GM12878 (cell line): ENCODE data around the gene FTO. TPM values are rescaled to one million over a fixed set of nuclear protein-coding genes. Genes with fewer than 3 reads are reported as not detected.

Experiments
- ATAC-seq: fragments of 200-7000 bp; cut with Tn5 transposase; 3 replicates; pipeline ENCODE4 v1.9.1; 2020; ENCODE audit warnings: mild to moderate bottlenecking, moderate library complexity
- BruUV-seq: library from RNA; stranded (reverse); fragments of 400-500 nt; replicated peaks from 2 replicates; lab custom pipeline; 2021; lab: Mats Ljungman, UMichigan
- CTCF ChIA-PET: fragments of 300-600 bp; sonication (Branson Sonifier 250); formaldehyde crosslinking; extraction: SDS; loops from one replicate; lab custom pipeline; 2021; ENCODE audit warnings: inconsistent platforms; lab: Yijun Ruan, JAX
- POLR2A ChIA-PET: fragments of 350-600 bp; formaldehyde crosslinking; extraction: SDS; loops from one replicate; lab custom pipeline; 2021; ENCODE audit warnings: inconsistent platforms; lab: Charles Lee
- RAD21 ChIA-PET: fragments of 300-600 bp; sonication (Branson Sonifier 250); formaldehyde crosslinking; loops from one replicate; lab custom pipeline; 2023; ENCODE audit warnings: antibody characterized with exemption; ENCODE audit not compliant: unreplicated experiment; lab: Charles Lee
- SMC1A ChIA-PET: fragments of 300-600 bp; sonication (Branson Sonifier 250); formaldehyde crosslinking; loops from one replicate; lab custom pipeline; 2023; ENCODE audit not compliant: unreplicated experiment, uncharacterized antibody; lab: Charles Lee
- DNase-seq: peaks from one replicate; pipeline ENCODE4 v3.0.0-alpha.2; 2011; ENCODE audit warnings: low read depth, low spot score
- FAIRE-seq: peaks from 3 replicates; lab custom pipeline; 2011; peaks lifted over from hg19 to GRCh38; lab: Jason Lieb, UNC
- H2AFZ ChIP-seq: 2 replicates; pipeline ENCODE4 v1.6.0; 2011; ENCODE audit warnings: low read depth, low read length, control low read depth; ENCODE audit not compliant: control insufficient read depth
- H3K27ac ChIP-seq: 2 replicates; pipeline ENCODE4 v1.5.1; 2011; ENCODE audit warnings: control low read depth; ENCODE audit not compliant: control insufficient read depth, insufficient read depth
- H3K27me3 ChIP-seq, 2 experiments: replicated peaks in 1 of 2; 2 replicates each; pipeline versions ENCODE4 v1.6.0 to v1.6.1; 2011; ENCODE audit warnings: low read length in 1 of 2; ENCODE audit not compliant: control insufficient read depth in 2 of 2, insufficient read depth in 2 of 2
- H3K36me3 ChIP-seq, 2 experiments: 2 replicates each; pipeline ENCODE4 v1.5.1; 2011; ENCODE audit warnings: low read length in 1 of 2; ENCODE audit not compliant: control insufficient read depth in 2 of 2, insufficient read depth in 2 of 2
- H3K4me1 ChIP-seq: 2 replicates; pipeline ENCODE4 v1.6.1; 2011; ENCODE audit warnings: mild to moderate bottlenecking, low read length, moderate library complexity, mixed read lengths; ENCODE audit not compliant: control insufficient read depth, insufficient read depth
- H3K4me2 ChIP-seq: 2 replicates; pipeline ENCODE4 v1.6.0; 2011; ENCODE audit warnings: control low read depth; ENCODE audit not compliant: control insufficient read depth, insufficient read depth
- H3K4me3 ChIP-seq: fragments of 200-600 bp; sonication (generic); 2 replicates; pipeline ENCODE4 v1.5.1; 2016
- H3K79me2 ChIP-seq: 2 replicates; pipeline ENCODE4 v1.6.0; 2011; ENCODE audit warnings: low read length; ENCODE audit not compliant: control insufficient read depth, insufficient read depth
- H3K9ac ChIP-seq: 2 replicates; pipeline ENCODE4 v1.8.0; 2011; ENCODE audit warnings: low read length, control low read depth, mixed read lengths; ENCODE audit not compliant: control insufficient read depth, insufficient read depth
- H3K9me3 ChIP-seq: replicated peaks from 3 replicates; pipeline ENCODE4 v1.5.1; 2011; ENCODE audit warnings: mild to moderate bottlenecking, low read length; ENCODE audit not compliant: control insufficient read depth, insufficient read depth
- H4K20me1 ChIP-seq: 2 replicates; pipeline ENCODE4 v1.6.0; 2011; ENCODE audit not compliant: control insufficient read depth, insufficient read depth
- CHD1 ChIP-seq: IDR thresholded peaks from 2 replicates; pipeline ENCODE4 v1.6.1; 2012; ENCODE audit warnings: low read depth, low read length, improper control_type of control experiment
- CREB1 ChIP-seq: IDR thresholded peaks from 2 replicates; pipeline ENCODE4 v1.6.1; 2012; ENCODE audit warnings: low read depth, mild to moderate bottlenecking, inconsistent platforms
- CTCF ChIP-seq, 3 experiments: IDR thresholded peaks in 2 of 3; conservative IDR thresholded peaks in 1 of 3; 2 replicates each; pipeline ENCODE4 v1.5.1; 2011; ENCODE audit warnings: low read depth in 3 of 3, low read length in 3 of 3, mild to moderate bottlenecking in 3 of 3, control low read depth in 2 of 3, moderate library complexity in 2 of 3, inconsistent platforms in 1 of 3, mixed read lengths in 1 of 3; ENCODE audit not compliant: control insufficient read depth in 2 of 3, insufficient read depth in 1 of 3; ENCODE audit errors: extremely low read depth in 1 of 3
- EGR1 ChIP-seq, 2 experiments: IDR thresholded peaks; 1 replicate in 1 of 2; 2 replicates in 1 of 2; pipeline ENCODE4 v1.6.1; 2011 to 2012; ENCODE audit warnings: low read depth in 2 of 2, low read length in 2 of 2, borderline replicate concordance in 1 of 2, mild to moderate bottlenecking in 1 of 2, moderate library complexity in 1 of 2
- ESRRA ChIP-seq: IDR thresholded peaks from 2 replicates; pipeline ENCODE4 v1.6.1; 2012; ENCODE audit warnings: mild to moderate bottlenecking, low read length, improper control_type of control experiment
- IKZF1 ChIP-seq: fragments of 450-650 bp; conservative IDR thresholded peaks from 2 replicates; pipeline ENCODE4 v1.6.1; 2017; ENCODE audit warnings: antibody characterized with exemption, mild to moderate bottlenecking
- KAT2A ChIP-seq: conservative IDR thresholded peaks from 2 replicates; pipeline ENCODE4 v1.6.1; 2011; ENCODE audit warnings: low read depth, low read length; ENCODE audit not compliant: control insufficient read depth
- MAX ChIP-seq: IDR thresholded peaks from 2 replicates; pipeline ENCODE4 v1.6.1; 2012; ENCODE audit warnings: low read depth, low read length, improper control_type of control experiment
- MYB ChIP-seq: fragments of 150-350 bp; IDR thresholded peaks from 2 replicates; pipeline ENCODE4 v1.6.1; 2014; ENCODE audit warnings: mild to moderate bottlenecking, low read depth, low read length, borderline replicate concordance
- NR2C1 ChIP-seq: fragments of 450-650 bp; IDR thresholded peaks from 2 replicates; pipeline ENCODE4 v1.6.1; 2017; ENCODE audit warnings: antibody characterized with exemption, mild to moderate bottlenecking, moderate library complexity
- SMARCA5 ChIP-seq: fragments of 450-650 bp; IDR thresholded peaks from 2 replicates; pipeline ENCODE4 v1.6.1; 2017; ENCODE audit warnings: mild to moderate bottlenecking
- TBL1XR1 ChIP-seq: IDR thresholded peaks from 2 replicates; pipeline ENCODE4 v1.6.1; 2012; ENCODE audit warnings: low read depth, low read length, improper control_type of control experiment
- WRNIP1 ChIP-seq: IDR thresholded peaks from 2 replicates; pipeline ENCODE4 v1.6.1; 2011; ENCODE audit warnings: low read depth, low read length, improper control_type of control experiment, borderline replicate concordance
- ZNF217 ChIP-seq: fragments of 450-650 bp; IDR thresholded peaks from 2 replicates; pipeline ENCODE4 v1.6.1; 2017; ENCODE audit warnings: antibody characterized with exemption, mild to moderate bottlenecking
- WGBS: methylation state at CpG from one replicate; pipeline ENCODE4 v1.1.6; 2016; ENCODE audit warnings: low lambda C conversion rate; ENCODE audit not compliant: insufficient replicate concordance, insufficient coverage; ENCODE audit errors: missing lambda C conversion rate; 5-methylcytosine and 5-hydroxymethylcytosine counted together
- in situ Hi-C: fragments of 300-500 bp; cut with MboI; formaldehyde crosslinking; loops from 9 replicates; pipeline ENCODE4 v1.14.3; 2018; ENCODE audit warnings: mixed read lengths
- intact Hi-C: fragments of 100-400 bp; cut with micrococcal nuclease; formaldehyde crosslinking; loops from one replicate; pipeline ENCODE4 v1.14.2; 2022; ENCODE audit not compliant: unreplicated experiment
- polyA plus RNA-seq, 11 experiments: library from polyadenylated mRNA; depleted of rRNA in 4 of 11; unstranded in 6 of 11; stranded (reverse) in 5 of 11; fragments of >200 nt; fragmentation: Nextera tagmentation in 4 of 11; fragmentation: Illumina TruSeq in 1 of 11; extraction: Ambion mirVana in 4 of 11; extraction: Trizol in 1 of 11; gene quantifications; 1 replicate in 1 of 11; 2 replicates in 10 of 11; pipeline versions ENCODE4 v1.2.1 to v1.2.3, GENCODE V29; 2011 to 2016; ENCODE audit warnings: inconsistent platforms in 2 of 11, missing spikeins in 2 of 11, low read depth in 1 of 11
- total RNA-seq, 4 experiments: library from RNA; depleted of rRNA in 3 of 4; stranded (reverse); fragments of >200 nt in 3 of 4; fragmentation: Illumina TruSeq in 1 of 4; extraction: Trizol in 1 of 4; gene quantifications; 2 replicates each; pipeline versions ENCODE4 v1.2.1 to v1.2.3, GENCODE V29; 2013 to 2021

The FTO gene
- total and polyA plus RNA-seq, 10 of the 15 experiments (the other 5 are each of a cell fraction or from before 2014, with no cell fraction given) = 20.1 to 55.0 (median 47.0) TPM

- no peak for TF ChIP-seq TBL1XR1
These were observed 440.6 kb downstream of the FTO start (continued) for GRCh38 chr16:54144572-54144947.

- no peak for DNase-seq
- CTCF ChIA-PET = no interaction called here
- Histone ChIP-seq H3K36me3 (no peaks in the 10 kb centered on the region), H4K20me1 (no peaks in the 10 kb centered on the region), H3K27me3 (peaks cover 0 to 2% of the 10 kb centered on the region in 2 experiments; a peak in 2 of 4 replicates), H3K9ac (no peak overlapping the region), H3K4me1 (no peaks in the 10 kb centered on the region), H3K4me3 (no peak overlapping the region), H3K79me2 (no peaks in the 10 kb centered on the region), H3K9me3 (no peaks in the 10 kb centered on the region), H2AFZ (no peak overlapping the region), H3K27ac (no peak overlapping the region), H3K4me2 (no peak overlapping the region)
- intact Hi-C loops = no loop called here
- in situ Hi-C loops = no loop called here
- WGBS = 36% methylated on average over 4 of the region's 4 CpGs
- BruUV-seq = no TSS peak
- TF ChIP-seq KAT2A = no peak
- no peak for ATAC-seq
- RAD21 ChIA-PET = no interaction called here
- SMC1A ChIA-PET = no interaction called here
- POLR2A ChIA-PET = no interaction called here
- no peak for FAIRE-seq
These were observed 441.9 kb downstream of the FTO start for GRCh38 chr16:54145881-54146280.

GRCh38 chr16:54148974-54149373 is 445.0 kb downstream of the FTO start:
- no peak for FAIRE-seq
- no peak for TF ChIP-seq WRNIP1
- no peak for TF ChIP-seq EGR1 (IDR thresholded peaks at IDR 0.05; ENCODE audit: borderline replicate concordance in 1 of 2, low read depth in 2 of 2, low read length in 2 of 2)
- no peak for TF ChIP-seq CREB1
- no peak for TF ChIP-seq ESRRA
- no peak for TF ChIP-seq NR2C1
- no peak for TF ChIP-seq CHD1
- no peak for TF ChIP-seq MAX
- TF ChIP-seq SMARCA5 = no peak
- no peak for TF ChIP-seq CTCF (IDR thresholded peaks at IDR 0.05 in 2 of 3, conservative IDR thresholded peaks at IDR 0.05 in 1 of 3; ENCODE audit: control insufficient read depth in 2 of 3, extremely low read depth in 1 of 3, insufficient read depth in 1 of 3, low read depth in 3 of 3, low read length in 3 of 3)
- no peak for TF ChIP-seq MYB
- no peak for TF ChIP-seq IKZF1
- no peak for TF ChIP-seq ZNF217

More at GRCh38 chr16:54148974-54149373, 445.0 kb downstream of the FTO start:
- in situ Hi-C loops (no loop called here), intact Hi-C loops (no loop called here)
- RAD21 ChIA-PET = no interaction called here
- Histone ChIP-seq H3K4me1 (no peaks in the 10 kb centered on the region), H3K4me3 (no peak overlapping the region), H3K79me2 (no peaks in the 10 kb centered on the region), H2AFZ (no peak overlapping the region), H4K20me1 (no peaks in the 10 kb centered on the region), H3K9me3 (no peaks in the 10 kb centered on the region), H3K4me2 (no peak overlapping the region), H3K27me3 (peaks cover 0 to 3% of the 10 kb centered on the region in 2 experiments; a peak in 2 of 4 replicates), H3K9ac (no peak overlapping the region), H3K27ac (no peak overlapping the region), H3K36me3 (no peaks in the 10 kb centered on the region)
- SMC1A ChIA-PET = no interaction called here
- WGBS = 75% methylated on average over 4 of the region's 4 CpGs
- CTCF ChIA-PET = no interaction called here
- POLR2A ChIA-PET = no interaction called here
- ATAC-seq (no peak), DNase-seq (no peak)
- BruUV-seq = no TSS peak
